Kidney (tissue), 14 donors: ENCODE measurements around the gene RNF123. TPM values are rescaled to one million over a fixed set of nuclear protein-coding genes. Genes with fewer than 3 reads are reported as not detected.

Source experiments
- DNase-seq, 5 donors: peaks; one replicate each; pipeline ENCODE4 v3.0.0-alpha.2; 2013 to 2020
- FAIRE-seq: peaks from 2 replicates; lab custom pipeline; 2012; peaks lifted over from hg19 to GRCh38; lab: Jason Lieb, UNC
- H3K27ac ChIP-seq, 2 donors: one replicate each; pipeline ENCODE4 v1.7.0; 2013; ENCODE audit warnings: low read depth in 2 of 2, low read length in 2 of 2, inconsistent platforms in 1 of 2
- H3K27me3 ChIP-seq: one replicate; pipeline ENCODE4 v1.7.1; 2013; ENCODE audit warnings: low read length, inconsistent platforms; ENCODE audit not compliant: control insufficient read depth, insufficient read depth
- H3K36me3 ChIP-seq, 3 donors: one replicate each; pipeline versions ENCODE4 v1.7.0 to v1.7.1; 2013; ENCODE audit warnings: low read length in 3 of 3, control low read depth in 1 of 3, inconsistent platforms in 1 of 3; ENCODE audit not compliant: insufficient read depth in 3 of 3, control insufficient read depth in 2 of 3
- H3K4me1 ChIP-seq, 3 donors: one replicate each; pipeline versions ENCODE4 v1.7.0 to v1.7.1; 2013; ENCODE audit warnings: low read length in 3 of 3, inconsistent platforms in 1 of 3, low read depth in 1 of 3; ENCODE audit not compliant: control insufficient read depth in 2 of 3, insufficient read depth in 2 of 3
- H3K4me3 ChIP-seq, 3 donors: one replicate each; pipeline versions ENCODE4 v1.7.0 to v1.8.1; 2013; ENCODE audit warnings: low read length in 3 of 3, control low read depth in 1 of 3, inconsistent platforms in 1 of 3
- H3K9ac ChIP-seq, 3 donors: one replicate each; pipeline versions ENCODE4 v1.7.0 to v1.7.1; 2013; ENCODE audit warnings: low read length in 3 of 3, control low read depth in 1 of 3, inconsistent platforms in 1 of 3
- H3K9me3 ChIP-seq, 3 donors: one replicate each; pipeline versions ENCODE4 v1.7.0 to v1.7.1; 2013; ENCODE audit warnings: low read length in 3 of 3, control low read depth in 1 of 3, inconsistent platforms in 1 of 3; ENCODE audit not compliant: control insufficient read depth in 2 of 3, insufficient read depth in 1 of 3
- intact Hi-C: fragments of 100-400 bp; cut with DNase I; formaldehyde crosslinking; loops from one replicate; pipeline ENCODE4 v1.11.1; 2022
- polyA plus RNA-seq: library from polyadenylated mRNA; stranded (reverse); fragments of 350-450 nt; fragmentation: Illumina TruSeq; extraction: RNeasy Lipid Tissue Mini Kit (QIAGEN cat#74804); gene quantifications from one replicate; pipeline ENCODE4 v1.2.3, GENCODE V29; 2014; ENCODE audit warnings: low read depth, low replicate concordance; ENCODE audit not compliant: insufficient read depth
- total RNA-seq: library from RNA; stranded (reverse); fragmentation: NEBNext Ultra II Directional; extraction: Animal tissue kit (Norgen Biotek cat#: 25700); gene quantifications from one replicate; pipeline ENCODE4 v1.2.1, GENCODE V29; 2021
- TF ChIP-seq, protein P1 (sequence below): IDR thresholded peaks from 3 replicates; pipeline ENCODE4 v1.5.1; 2012; ENCODE audit warnings: mild to moderate bottlenecking, moderate library complexity, borderline replicate concordance; ENCODE audit not compliant: insufficient read depth; ENCODE audit errors: extremely low read depth
- donor health status: control.
- donor health status: control.
- donor health status: control.
- donor health status: control.
- donor health status: control.
- donor health status: DM: yes; HTN: yes; CAD: no.
- donor health status: Normal renal cell carcinoma (clear cell type).

Gene RNF123
- total and polyA plus RNA-seq, 2 donors from 2014 or later: 41.7 to 43.7 TPM

DNA sequence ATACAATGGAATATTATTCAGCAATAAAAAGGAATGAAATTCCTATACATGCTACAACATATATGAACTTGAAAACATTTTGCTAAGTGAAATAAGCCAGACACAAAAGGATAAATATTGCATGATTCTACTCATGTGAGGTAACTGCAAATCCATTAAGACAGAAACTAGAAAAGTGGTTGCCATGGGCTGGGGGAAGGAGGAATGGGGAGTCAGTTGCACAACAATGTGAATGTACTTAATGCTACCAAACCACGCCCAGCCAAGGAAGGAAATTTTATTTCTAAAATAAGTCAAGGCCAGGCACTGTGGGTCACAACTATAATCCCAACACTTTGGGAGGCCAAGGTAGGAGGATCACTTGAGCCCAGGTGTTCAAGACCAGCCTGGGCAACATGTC, 44.2 kb downstream of the RNF123 start:
- no peaks in the 10 kb centered on the region for H3K27me3 ChIP-seq
- H3K4me3 ChIP-seq: no peak overlapping the region
- intact Hi-C loops: no loop called here
- no peak for DNase-seq
- TF ChIP-seq, protein P1, sequence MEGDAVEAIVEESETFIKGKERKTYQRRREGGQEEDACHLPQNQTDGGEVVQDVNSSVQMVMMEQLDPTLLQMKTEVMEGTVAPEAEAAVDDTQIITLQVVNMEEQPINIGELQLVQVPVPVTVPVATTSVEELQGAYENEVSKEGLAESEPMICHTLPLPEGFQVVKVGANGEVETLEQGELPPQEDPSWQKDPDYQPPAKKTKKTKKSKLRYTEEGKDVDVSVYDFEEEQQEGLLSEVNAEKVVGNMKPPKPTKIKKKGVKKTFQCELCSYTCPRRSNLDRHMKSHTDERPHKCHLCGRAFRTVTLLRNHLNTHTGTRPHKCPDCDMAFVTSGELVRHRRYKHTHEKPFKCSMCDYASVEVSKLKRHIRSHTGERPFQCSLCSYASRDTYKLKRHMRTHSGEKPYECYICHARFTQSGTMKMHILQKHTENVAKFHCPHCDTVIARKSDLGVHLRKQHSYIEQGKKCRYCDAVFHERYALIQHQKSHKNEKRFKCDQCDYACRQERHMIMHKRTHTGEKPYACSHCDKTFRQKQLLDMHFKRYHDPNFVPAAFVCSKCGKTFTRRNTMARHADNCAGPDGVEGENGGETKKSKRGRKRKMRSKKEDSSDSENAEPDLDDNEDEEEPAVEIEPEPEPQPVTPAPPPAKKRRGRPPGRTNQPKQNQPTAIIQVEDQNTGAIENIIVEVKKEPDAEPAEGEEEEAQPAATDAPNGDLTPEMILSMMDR: no peak
- no peaks in the 10 kb centered on the region for H3K9me3 ChIP-seq
- H3K27ac ChIP-seq: no peak overlapping the region
- no peak overlapping the region for H3K9ac ChIP-seq
- H3K36me3 ChIP-seq: peaks cover 17 to 50% (median 28%) of the 10 kb centered on the region in 3 donors
- H3K4me1 ChIP-seq: no peaks in the 10 kb centered on the region
- FAIRE-seq: no peak

DNA sequence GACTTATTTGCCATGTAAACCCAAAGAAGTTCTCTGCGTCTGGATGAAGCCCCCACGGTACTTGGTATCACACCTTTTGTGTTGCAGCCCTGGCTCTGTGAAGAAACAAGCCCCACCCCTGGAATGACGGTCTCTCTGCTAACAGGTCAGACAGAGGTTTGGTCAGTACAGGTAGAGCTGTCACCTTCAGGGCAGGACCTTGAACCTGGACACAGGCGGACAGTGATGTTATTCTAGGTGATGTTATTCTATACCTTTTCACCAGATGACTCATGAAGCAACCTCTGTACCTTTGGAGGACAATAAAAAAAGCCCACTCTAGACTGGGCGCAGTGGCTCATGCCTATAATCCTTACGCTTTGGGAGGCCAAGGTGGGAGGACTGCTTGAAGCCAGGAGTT, 45.4 kb downstream of the RNF123 start:
- H3K27ac ChIP-seq: no peak overlapping the region
- peaks cover 17 to 53% (median 28%) of the 10 kb centered on the region in 3 donors for H3K36me3 ChIP-seq
- no peak overlapping the region for H3K9ac ChIP-seq
- no peaks in the 10 kb centered on the region for H3K9me3 ChIP-seq
- intact Hi-C loops: no loop called here
- no peaks in the 10 kb centered on the region for H3K4me1 ChIP-seq
- H3K27me3 ChIP-seq: no peaks in the 10 kb centered on the region
- no peak overlapping the region for H3K4me3 ChIP-seq
- TF ChIP-seq, protein P1: no peak
- no peak for DNase-seq
- no peak for FAIRE-seq

DNA sequence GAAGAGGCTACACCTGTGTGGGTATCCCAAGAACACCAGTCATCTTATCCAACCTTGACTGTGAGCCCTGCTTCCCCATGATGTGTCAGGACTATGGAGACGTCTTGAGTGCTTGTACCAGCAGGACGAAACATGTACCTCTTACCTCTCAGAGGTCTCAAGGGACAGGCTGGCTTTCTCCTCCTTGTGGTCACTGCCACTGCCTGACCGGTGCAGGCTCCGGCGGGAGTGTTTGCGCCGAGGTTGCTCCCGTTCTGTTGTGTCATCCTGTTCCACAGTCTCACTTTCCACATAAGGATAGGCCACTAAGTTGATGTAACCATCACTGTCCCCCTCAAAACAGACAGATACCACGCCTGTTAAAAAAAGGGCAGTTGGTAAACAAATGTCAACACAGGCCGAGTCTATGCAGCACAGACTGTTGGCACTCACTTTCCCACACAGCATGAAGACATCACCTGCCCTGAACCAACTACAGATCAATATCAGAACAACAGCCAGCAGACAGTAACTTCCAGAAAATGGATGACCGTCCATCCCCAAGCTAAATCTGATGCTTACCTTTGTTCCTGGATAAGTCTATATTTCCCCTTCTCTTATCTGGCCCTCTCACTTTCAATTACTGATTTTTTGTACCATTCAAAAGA, 48.8 kb downstream of the RNF123 start:
- DNase-seq (no peak), FAIRE-seq (no peak)
- no peaks in the 10 kb centered on the region for H3K4me1 ChIP-seq
- TF ChIP-seq, protein P1: no peak
- H3K4me3 ChIP-seq: no peak overlapping the region
- H3K9ac ChIP-seq: no peak overlapping the region
- H3K27ac ChIP-seq: no peak overlapping the region
- H3K9me3 ChIP-seq: no peaks in the 10 kb centered on the region
- peaks cover 6 to 27% (median 20%) of the 10 kb centered on the region in 3 donors for H3K36me3 ChIP-seq
- intact Hi-C loops: no loop called here
- no peaks in the 10 kb centered on the region for H3K27me3 ChIP-seq
